HEK293T (cell line): ENCODE results near the gene PACS2.

Experiments used
- ELF4 ChIP-seq: fragments of 450-650 bp; IDR thresholded peaks from 2 replicates; pipeline ENCODE4 v1.6.1; 2017; ENCODE audit warnings: antibody characterized with exemption
- FOXA1 ChIP-seq: fragments of 450-650 bp; IDR thresholded peaks from 2 replicates; pipeline ENCODE4 v1.6.1; 2016; ENCODE audit warnings: mild to moderate bottlenecking
- HDGF ChIP-seq: fragments of 450-650 bp; IDR thresholded peaks from 2 replicates; pipeline ENCODE4 v1.6.1; 2017; ENCODE audit warnings: antibody characterized with exemption, borderline replicate concordance
- NFRKB ChIP-seq: fragments of 450-650 bp; IDR thresholded peaks from 2 replicates; pipeline ENCODE4 v1.6.1; 2016; ENCODE audit warnings: mild to moderate bottlenecking, moderate library complexity
- SP1 ChIP-seq: fragments of 450-650 bp; IDR thresholded peaks from 2 replicates; pipeline ENCODE4 v1.6.1; 2017

GRCh38 chr14:105279642-105280361 is 34.7 kb upstream of the PACS2 start:
- TF ChIP-seq ELF4 (no peak), SP1 (no peak), HDGF (no peak), NFRKB (no peak), FOXA1 (no peak)
